ENCODE results near the gene NOP9.

DNA sequence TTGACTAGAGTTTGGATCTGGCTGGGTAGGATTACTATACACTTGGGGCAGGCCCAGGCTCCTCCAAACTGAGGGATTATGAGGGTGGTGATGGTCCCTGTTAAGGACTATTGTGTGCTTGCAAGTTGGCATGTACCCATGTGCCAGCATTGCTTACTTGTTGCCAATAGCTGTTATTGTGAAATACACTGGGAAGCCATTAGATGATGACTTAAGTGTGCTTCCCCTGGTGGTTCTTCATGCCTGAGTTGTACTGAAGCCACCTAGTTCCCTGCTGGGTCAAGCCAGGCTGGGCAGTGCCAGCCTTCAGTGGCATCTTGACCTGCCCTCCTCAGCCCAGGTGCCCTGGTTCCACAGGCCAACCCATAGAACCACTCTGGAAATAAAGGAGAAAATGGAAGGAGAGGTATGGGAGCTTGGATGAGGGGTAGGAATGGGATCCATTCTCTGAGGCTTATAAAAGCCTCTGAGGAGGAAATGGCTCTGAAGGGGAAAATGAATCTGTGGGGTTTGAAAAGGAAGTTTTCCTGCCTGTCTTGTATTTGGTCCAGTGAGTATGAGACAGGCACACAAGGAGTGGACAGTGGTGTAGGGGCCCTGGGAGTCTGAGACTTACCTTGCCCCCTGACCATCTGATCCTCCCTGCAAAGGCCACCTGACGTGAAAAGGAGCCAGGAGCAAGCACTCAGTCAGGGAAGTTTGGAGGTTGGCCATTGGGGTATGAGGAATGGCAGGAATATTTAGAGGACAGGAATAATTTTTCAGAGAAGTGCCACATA lies 12.4 kb downstream of the NOP9 start:
- TF ChIP-seq, protein P1, sequence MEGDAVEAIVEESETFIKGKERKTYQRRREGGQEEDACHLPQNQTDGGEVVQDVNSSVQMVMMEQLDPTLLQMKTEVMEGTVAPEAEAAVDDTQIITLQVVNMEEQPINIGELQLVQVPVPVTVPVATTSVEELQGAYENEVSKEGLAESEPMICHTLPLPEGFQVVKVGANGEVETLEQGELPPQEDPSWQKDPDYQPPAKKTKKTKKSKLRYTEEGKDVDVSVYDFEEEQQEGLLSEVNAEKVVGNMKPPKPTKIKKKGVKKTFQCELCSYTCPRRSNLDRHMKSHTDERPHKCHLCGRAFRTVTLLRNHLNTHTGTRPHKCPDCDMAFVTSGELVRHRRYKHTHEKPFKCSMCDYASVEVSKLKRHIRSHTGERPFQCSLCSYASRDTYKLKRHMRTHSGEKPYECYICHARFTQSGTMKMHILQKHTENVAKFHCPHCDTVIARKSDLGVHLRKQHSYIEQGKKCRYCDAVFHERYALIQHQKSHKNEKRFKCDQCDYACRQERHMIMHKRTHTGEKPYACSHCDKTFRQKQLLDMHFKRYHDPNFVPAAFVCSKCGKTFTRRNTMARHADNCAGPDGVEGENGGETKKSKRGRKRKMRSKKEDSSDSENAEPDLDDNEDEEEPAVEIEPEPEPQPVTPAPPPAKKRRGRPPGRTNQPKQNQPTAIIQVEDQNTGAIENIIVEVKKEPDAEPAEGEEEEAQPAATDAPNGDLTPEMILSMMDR (conservative IDR thresholded peaks at IDR 0.05; ENCODE audit: low read length), result no peak
- no peak for TF ChIP-seq EZH2phosphoT487 (IDR thresholded peaks at IDR 0.05; ENCODE audit: borderline replicate concordance)
